ENCODE results near the gene HTR3D.

Gene HTR3D

GRCh38 chr3:184017672-184018423 lies 13.7 kb upstream of the HTR3D start, which contains the start of gene ABCC5 (continued):
- TF ChIP-seq, protein P1, sequence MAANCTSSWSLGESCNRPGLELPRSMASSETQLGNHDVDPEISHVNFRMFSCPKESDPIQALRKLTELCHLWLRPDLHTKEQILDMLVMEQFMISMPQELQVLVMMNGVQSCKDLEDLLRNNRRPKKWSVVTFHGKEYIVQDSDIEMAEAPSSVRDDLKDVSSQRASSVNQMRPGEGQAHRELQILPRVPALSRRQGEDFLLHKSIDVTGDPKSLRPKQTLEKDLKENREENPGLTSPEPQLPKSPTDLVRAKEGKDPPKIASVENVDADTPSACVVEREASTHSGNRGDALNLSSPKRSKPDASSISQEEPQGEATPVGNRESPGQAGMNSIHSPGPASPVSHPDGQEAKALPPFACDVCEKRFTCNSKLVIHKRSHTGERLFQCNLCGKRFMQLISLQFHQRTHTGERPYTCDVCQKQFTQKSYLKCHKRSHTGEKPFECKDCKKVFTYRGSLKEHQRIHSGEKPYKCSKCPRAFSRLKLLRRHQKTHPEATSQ (tag by site-specific recombination; IDR thresholded peaks at IDR 0.05): no peak
- TF ChIP-seq, protein P2, sequence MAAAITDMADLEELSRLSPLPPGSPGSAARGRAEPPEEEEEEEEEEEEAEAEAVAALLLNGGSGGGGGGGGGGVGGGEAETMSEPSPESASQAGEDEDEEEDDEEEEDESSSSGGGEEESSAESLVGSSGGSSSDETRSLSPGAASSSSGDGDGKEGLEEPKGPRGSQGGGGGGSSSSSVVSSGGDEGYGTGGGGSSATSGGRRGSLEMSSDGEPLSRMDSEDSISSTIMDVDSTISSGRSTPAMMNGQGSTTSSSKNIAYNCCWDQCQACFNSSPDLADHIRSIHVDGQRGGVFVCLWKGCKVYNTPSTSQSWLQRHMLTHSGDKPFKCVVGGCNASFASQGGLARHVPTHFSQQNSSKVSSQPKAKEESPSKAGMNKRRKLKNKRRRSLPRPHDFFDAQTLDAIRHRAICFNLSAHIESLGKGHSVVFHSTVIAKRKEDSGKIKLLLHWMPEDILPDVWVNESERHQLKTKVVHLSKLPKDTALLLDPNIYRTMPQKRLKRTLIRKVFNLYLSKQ (tag by site-specific recombination; IDR thresholded peaks at IDR 0.05; ENCODE audit: borderline replicate concordance): no peak
- TF ChIP-seq ZNF626 (tag by site-specific recombination; IDR thresholded peaks at IDR 0.05) (no peak), ZBTB17 (tag by site-specific recombination; IDR thresholded peaks at IDR 0.05) (peak; percentile 98), ZNF37A (tag by site-specific recombination; IDR thresholded peaks at IDR 0.05) (no peak), ZNF362 (tag by site-specific recombination; IDR thresholded peaks at IDR 0.05) (no peak), RBAK (tag by site-specific recombination; IDR thresholded peaks at IDR 0.05) (no peak), KLF9 (tag by site-specific recombination; IDR thresholded peaks at IDR 0.05; ENCODE audit: low read depth) (no peak; the same call in 1 of the 2 replicates), ZNF404 (tag by site-specific recombination; IDR thresholded peaks at IDR 0.05) (no peak), GLI2 (tag by site-specific recombination; IDR thresholded peaks at IDR 0.05; ENCODE audit: borderline replicate concordance, low read depth) (no peak), ZNF629 (tag by site-specific recombination; IDR thresholded peaks at IDR 0.05) (no peak), ZNF366 (tag by site-specific recombination; conservative IDR thresholded peaks at IDR 0.05) (peak; percentile 76), ZNF654 (tag by site-specific recombination; IDR thresholded peaks at IDR 0.05; ENCODE audit: low read depth) (no peak), ZNF10 (tag by site-specific recombination; IDR thresholded peaks at IDR 0.05) (no peak), ZFP41 (tag by site-specific recombination; IDR thresholded peaks at IDR 0.05; ENCODE audit: borderline replicate concordance) (no peak), ZNF146 (tag by site-specific recombination; IDR thresholded peaks at IDR 0.05) (no peak), GLIS1 (tag by site-specific recombination; IDR thresholded peaks at IDR 0.05) (no peak), ZNF48 (tag by site-specific recombination; IDR thresholded peaks at IDR 0.05) (no peak), ZNF488 (tag by site-specific recombination; IDR thresholded peaks at IDR 0.05) (no peak), ZNF624 (tag by site-specific recombination; IDR thresholded peaks at IDR 0.05) (no peak)
- TF ChIP-seq, protein P3, sequence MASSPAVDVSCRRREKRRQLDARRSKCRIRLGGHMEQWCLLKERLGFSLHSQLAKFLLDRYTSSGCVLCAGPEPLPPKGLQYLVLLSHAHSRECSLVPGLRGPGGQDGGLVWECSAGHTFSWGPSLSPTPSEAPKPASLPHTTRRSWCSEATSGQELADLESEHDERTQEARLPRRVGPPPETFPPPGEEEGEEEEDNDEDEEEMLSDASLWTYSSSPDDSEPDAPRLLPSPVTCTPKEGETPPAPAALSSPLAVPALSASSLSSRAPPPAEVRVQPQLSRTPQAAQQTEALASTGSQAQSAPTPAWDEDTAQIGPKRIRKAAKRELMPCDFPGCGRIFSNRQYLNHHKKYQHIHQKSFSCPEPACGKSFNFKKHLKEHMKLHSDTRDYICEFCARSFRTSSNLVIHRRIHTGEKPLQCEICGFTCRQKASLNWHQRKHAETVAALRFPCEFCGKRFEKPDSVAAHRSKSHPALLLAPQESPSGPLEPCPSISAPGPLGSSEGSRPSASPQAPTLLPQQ (tag by site-specific recombination; IDR thresholded peaks at IDR 0.05): peak; percentile 14; the same call in 1 of the 2 replicates
- TF ChIP-seq, protein P4, sequence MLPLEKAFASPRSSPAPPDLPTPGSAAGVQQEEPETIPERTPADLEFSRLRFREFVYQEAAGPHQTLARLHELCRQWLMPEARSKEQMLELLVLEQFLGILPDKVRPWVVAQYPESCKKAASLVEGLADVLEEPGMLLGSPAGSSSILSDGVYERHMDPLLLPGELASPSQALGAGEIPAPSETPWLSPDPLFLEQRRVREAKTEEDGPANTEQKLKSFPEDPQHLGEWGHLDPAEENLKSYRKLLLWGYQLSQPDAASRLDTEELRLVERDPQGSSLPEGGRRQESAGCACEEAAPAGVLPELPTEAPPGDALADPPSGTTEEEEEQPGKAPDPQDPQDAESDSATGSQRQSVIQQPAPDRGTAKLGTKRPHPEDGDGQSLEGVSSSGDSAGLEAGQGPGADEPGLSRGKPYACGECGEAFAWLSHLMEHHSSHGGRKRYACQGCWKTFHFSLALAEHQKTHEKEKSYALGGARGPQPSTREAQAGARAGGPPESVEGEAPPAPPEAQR (tag by site-specific recombination; IDR thresholded peaks at IDR 0.05): no peak
- TF ChIP-seq, protein P5, sequence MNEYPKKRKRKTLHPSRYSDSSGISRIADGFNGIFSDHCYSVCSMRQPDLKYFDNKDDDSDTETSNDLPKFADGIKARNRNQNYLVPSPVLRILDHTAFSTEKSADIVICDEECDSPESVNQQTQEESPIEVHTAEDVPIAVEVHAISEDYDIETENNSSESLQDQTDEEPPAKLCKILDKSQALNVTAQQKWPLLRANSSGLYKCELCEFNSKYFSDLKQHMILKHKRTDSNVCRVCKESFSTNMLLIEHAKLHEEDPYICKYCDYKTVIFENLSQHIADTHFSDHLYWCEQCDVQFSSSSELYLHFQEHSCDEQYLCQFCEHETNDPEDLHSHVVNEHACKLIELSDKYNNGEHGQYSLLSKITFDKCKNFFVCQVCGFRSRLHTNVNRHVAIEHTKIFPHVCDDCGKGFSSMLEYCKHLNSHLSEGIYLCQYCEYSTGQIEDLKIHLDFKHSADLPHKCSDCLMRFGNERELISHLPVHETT (tag by site-specific recombination; IDR thresholded peaks at IDR 0.05): no peak
- TF ChIP-seq, protein P6, sequence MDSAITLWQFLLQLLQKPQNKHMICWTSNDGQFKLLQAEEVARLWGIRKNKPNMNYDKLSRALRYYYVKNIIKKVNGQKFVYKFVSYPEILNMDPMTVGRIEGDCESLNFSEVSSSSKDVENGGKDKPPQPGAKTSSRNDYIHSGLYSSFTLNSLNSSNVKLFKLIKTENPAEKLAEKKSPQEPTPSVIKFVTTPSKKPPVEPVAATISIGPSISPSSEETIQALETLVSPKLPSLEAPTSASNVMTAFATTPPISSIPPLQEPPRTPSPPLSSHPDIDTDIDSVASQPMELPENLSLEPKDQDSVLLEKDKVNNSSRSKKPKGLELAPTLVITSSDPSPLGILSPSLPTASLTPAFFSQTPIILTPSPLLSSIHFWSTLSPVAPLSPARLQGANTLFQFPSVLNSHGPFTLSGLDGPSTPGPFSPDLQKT (IDR thresholded peaks at IDR 0.05; ENCODE audit: borderline replicate concordance, low read depth, low read length): no peak
- TF ChIP-seq, protein P7, sequence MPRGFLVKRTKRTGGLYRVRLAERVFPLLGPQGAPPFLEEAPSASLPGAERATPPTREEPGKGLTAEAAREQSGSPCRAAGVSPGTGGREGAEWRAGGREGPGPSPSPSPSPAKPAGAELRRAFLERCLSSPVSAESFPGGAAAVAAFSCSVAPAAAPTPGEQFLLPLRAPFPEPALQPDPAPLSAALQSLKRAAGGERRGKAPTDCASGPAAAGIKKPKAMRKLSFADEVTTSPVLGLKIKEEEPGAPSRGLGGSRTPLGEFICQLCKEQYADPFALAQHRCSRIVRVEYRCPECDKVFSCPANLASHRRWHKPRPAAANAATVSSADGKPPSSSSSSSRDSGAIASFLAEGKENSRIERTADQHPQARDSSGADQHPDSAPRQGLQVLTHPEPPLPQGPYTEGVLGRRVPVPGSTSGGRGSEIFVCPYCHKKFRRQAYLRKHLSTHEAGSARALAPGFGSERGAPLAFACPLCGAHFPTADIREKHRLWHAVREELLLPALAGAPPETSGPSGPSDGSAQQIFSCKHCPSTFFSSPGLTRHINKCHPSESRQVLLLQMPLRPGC (tag by site-specific recombination; IDR thresholded peaks at IDR 0.05): no peak

Data from HEK293 (cell line).